Stimulated activated naive CD4-positive, alpha-beta T cell (primary cell): ENCODE measurements around the gene GP1BA.

Source experiments
- DNase-seq, 6 experiments: peaks; one replicate each; lab custom pipeline; 2025; lab: John Stamatoyannopoulos, UW

The GP1BA gene

DNA sequence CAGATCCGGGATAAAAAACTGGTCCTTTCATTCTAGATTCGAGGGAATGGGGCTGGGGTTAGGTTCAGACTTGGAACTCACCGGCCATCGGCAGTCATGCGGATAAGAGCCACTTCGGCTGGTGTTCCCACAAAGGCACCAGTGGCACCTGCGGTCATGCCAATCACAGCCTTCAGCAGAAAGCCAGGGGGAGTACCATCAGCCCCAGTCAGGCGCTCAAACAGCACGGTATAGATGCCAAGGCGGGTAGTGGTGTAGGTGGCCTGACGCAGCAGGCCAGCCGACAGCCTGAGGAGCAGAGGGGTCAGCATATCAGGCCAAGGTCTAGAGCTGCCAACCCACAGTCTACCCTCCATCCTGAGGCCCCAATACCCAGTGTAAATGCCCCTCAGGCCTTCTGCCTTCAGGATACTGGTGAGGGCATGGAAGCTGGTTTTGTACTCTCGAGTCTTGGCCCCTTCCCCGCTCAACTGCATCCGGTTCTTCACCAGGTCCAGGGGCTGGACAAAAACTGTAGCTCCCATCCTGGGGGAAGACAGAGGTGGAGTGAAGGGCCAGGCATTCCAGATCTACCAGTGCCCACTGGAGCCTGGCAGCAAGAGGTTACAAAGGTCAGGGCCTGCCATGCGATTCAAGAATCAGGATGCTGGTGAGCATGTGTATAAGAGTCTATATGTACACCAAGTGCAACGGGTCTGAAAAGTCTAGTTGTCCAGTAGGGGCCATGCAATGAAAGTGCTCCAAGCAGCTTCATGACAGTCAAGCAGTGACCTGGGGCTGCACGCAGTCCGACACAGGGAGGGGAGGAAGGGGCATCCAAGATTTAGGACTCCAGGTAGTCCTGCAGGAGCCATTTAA is 6.8 kb downstream of the GP1BA start:
- no peak for DNase-seq

DNA sequence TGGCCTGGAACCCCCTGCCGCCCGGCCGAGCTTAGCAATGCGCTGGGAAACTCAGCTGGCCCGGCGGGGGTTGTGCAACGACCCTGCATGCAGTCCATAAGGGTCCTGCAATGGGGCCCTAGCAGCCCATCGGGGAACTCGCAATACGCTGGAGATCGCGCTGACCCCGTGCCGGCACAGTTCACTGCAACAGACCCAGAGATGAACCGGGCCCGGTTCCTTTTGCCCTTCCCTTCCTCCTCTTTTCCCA is 7.4 kb downstream of the GP1BA start:
- DNase-seq = no peak

DNA sequence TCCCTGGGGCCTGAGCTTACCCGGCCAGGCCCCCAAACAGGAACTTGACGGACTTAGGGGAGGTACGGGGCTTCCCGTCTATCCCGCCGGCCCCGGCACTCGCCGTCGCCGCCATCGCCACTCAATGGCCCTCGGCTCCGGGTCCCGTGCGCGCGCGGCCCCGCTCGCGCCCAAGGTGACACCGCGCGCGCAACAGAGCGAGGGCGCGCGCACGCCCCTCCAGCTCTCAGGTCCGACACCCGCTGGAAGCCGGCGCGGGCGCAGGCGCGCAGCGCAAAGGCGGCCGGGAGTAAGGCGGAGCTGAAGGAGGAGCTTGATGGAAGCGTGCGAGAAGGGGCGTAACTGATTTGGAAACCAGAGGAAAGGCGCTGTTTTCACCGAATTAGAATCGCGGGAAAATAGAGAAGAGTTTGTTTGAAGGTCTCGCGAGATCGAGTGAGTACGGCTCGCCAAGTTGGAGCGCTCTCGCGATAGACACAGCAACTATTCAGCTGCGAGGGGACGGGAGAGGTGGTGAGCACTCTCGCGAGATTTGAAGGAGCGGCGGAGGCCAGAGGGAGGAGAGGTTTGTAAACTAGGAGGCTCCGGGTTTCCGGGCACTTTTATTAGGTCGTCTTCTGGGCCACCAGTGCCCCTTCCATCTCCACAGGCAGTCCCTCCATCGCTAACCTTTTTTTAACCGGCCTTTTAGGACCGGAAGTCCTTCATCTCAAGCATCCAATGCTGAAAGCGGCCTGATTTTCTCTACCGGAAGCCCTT is 7.9 kb downstream of the GP1BA start, which contains the start of the genes RNF167 and SLC25A11:
Gene RNF167 (plus strand): TSS at position 473 of the 759 bp plus-strand sequence. CDS start 642 bp downstream, outside the sequence.
Gene SLC25A11 (minus strand): TSS at position 251 of the 759 bp plus-strand sequence. CDS start 136 bp downstream, at position 115.
- DNase-seq = peak; percentile 93 to 99 (median 96)

DNA sequence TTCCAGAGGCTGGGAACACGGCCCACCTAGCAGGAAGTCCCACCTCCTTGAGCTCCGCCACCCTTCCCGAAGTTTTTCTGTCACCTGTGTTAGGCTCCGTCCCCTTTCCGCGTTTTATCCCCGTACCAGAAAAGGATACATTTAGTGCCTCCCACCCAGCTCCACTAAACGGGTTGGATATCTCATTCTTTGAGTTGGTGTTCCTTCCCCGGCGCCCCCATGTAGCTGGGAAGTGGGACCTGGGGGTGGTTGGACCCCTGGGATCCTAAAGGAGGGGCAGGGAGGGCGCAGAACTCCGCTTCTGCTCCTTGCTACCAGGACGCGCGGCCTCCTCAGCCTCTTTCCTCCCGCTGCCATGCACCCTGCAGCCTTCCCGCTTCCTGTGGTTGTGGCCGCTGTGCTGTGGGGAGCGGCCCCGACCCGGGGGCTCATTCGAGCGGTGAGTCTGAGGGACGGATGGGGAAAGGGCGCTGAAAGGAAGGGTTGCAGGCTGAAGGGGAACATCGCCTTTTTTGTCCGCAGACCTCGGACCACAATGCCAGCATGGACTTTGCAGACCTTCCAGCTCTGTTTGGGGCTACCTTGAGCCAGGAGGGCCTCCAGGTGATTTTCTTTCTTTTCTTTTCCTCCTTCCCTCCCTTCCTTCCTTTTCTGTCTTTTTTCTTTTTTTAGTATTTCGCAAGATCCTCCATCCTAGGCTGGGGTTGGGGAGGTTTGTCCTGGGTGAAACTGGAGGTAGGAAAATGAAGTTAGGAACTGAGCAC is 8.7 kb downstream of the GP1BA start:
- DNase-seq = peak in 4 of 6 experiments; percentile 12 to 61 (median 32)

DNA sequence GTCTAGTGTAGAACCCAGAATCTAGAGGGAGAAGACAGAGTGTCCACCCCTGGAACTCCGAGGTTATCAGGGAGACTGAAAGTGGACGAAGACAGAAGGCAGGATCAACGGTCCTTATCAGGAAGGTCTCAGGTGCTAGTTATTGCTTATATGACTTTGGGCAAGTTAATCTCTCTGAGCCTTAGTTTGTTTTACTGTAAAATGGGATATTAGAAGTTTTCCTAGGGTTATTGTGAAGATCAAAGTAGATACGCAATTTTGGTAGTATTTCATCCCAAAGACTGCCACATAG is 9.2 kb downstream of the GP1BA start:
- DNase-seq = no peak

DNA sequence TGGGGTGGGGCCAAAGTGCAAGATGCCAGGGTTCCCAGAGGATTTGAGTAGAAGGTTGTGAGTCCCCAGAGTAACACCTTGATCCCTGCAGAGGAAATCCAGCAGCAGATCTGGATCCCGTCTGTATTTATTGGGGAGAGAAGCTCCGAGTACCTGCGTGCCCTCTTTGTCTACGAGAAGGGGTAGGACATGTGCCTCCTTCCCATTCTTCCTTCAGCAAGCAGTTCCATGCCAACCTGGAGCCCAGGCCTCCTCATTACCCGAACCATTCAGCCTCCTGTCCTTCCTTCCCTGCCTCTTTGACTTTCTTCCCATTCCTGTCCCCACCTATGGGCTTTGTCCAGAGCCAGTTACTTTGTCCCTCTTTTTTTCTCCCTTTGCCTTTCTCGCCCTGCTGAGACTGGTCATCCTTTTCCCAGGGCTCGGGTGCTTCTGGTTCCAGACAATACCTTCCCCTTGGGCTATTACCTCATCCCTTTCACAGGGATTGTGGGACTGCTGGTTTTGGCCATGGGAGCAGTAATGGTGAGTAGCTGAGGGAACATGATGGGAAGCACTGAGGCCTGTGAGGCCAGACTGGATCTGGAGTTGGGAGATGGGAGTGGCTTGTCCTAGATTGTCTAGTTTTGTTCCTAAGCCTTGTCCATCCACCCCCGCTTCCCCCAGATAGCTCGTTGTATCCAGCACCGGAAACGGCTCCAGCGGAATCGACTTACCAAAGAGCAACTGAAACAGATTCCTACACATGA is 10.9 kb downstream of the GP1BA start:
- no peak for DNase-seq

DNA sequence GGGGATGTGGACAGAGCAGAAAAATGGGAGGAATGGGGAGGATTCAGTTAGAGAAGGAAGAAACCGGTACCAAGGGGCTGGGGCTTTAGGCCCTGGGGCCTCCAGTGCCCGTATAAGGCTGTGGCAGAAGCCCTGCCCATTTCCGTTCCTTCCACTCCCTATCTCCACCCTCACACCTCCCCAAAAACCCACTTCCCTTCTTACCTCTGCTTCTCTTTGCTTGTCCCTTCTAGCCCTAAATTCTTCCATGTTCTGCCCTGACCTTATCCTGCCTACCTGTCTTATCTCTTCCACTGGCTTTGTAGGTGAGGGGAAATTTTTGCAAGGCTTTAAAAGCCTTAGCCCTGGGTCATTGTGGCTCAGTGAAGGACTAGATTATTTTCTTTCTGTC is 12.1 kb downstream of the GP1BA start:
- peak in 4 of 6 experiments; percentile 49 to 67 (median 60) for DNase-seq

DNA sequence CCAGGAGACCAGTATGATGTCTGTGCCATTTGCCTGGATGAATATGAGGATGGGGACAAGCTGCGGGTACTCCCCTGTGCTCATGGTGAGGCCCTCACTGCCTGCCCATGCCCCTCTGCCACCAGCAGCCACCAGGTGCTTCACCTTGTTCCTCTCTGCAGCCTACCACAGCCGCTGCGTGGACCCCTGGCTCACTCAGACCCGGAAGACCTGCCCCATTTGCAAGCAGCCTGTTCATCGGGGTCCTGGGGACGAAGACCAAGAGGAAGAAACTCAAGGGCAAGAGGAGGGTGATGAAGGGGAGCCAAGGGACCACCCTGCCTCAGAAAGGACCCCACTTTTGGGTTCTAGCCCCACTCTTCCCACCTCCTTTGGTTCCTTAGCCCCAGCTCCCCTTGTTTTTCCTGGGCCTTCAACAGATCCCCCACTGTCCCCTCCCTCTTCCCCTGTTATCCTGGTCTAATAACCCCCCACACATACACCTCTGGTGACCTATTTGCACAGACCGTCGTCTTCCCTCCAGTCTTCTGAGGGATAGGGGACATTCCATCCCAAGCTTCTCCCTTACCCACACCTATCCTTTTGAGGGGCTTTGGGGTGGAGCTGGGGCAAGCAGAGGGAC is 12.6 kb downstream of the GP1BA start:
- DNase-seq = peak in 2 of 6 experiments; percentile 12 to 18

DNA sequence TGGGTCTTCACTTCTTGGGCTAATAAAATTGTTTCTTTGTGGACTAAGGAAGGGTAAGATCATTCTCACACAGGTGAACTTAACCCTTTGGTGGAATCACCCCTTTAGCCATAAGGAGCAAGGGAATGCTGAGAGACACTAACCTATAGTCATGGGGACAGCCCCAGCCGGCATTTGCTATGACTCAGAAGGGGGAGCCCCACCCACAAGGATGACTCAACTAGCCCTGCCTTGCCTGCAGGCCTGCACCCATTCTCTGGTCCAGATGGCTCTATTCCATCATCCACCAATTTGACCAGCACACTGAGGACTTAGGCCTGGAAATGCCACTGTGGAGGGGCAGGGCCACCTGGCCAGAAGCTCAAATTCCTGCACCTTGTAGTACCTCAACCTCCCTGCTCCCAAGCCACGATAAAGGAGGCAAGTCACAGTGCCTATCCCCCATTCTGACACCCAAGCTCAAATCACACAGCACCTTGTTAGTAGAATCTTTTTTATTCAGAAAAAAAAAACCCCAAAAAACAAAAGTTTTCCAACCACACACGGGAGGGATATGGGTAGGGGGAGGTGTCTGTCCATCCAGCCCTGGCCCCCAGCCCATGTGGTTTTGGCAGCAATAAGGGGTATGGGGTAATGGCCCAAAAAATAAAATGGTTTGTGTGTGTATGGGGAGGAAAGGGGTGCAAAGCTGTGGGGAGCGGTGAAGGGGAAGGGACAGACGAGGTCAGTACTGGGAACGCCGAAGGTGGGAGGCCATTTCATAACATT is 13.3 kb downstream of the GP1BA start:
- DNase-seq = peak in 5 of 6 experiments; percentile 21 to 52 (median 37)

DNA sequence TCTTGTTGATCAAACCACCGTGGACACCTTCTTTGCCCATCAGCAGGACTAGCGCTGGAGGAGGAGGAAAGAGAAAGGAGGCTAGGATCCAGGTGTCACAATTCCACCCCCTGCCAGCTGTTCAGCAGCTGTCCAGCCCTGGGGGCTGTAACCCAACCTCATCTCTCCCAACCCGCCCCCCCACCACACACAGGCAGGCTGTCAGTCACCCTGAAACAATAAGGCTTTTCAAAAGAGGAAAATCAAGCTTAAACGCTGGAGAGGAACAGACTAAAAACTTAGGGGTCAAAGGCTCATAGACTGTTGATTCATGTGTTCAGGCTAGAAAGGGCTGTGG is 13.8 kb downstream of the GP1BA start:
- no peak for DNase-seq

DNA sequence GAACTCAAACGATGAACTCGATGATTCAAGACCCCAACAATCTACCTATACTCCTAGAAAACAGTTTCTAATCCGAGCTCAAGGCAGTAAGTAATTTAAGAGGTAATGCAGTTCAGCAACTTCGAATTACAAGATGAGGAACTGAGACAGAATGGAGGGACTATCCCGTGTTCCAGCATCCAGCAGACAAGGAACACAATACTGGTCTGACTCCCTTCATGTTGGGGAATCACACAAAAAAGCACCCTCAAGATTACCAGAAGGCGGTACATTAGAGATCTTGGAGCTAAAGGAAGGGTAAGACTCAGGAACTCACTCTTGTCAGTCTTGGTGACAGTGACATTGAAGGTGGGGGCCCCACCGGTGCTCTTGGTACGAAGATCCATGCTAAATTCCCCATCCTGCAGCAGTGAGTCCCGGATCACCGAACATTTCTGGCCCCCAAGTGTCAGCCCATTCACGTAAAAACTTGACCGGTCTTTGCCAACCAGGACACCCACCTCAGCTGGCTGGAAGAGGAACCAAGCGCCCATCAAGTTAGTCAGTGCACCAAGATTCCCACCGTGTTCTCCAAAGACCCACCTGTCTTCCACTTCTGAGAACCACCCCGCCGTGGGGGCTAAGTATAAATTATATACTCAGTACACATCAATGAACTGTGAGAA is 14.4 kb downstream of the GP1BA start:
- DNase-seq = peak in 1 of 6 experiments; percentile 41

DNA sequence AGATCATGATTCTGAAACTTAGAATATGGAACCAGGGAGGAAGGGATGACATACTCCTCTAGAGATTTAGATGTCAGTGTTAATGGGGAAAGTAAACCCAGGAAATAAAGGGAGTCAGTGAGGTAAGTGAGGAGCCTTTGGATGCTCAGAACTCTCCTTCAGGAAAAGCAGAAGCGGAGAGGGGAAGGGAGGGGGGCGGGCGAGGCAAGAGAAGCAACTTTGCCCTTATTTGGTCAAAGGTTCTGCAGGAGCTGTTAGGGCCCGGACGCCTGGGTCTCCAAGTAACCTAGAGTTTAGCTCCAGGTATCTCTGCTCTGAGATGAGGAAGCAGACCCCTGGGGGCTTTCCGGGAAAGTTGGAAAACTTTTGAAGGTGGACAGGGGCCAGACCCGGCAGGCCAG is 14.9 kb downstream of the GP1BA start:
- peak in 3 of 6 experiments; percentile 33 to 54 (median 48) for DNase-seq

DNA sequence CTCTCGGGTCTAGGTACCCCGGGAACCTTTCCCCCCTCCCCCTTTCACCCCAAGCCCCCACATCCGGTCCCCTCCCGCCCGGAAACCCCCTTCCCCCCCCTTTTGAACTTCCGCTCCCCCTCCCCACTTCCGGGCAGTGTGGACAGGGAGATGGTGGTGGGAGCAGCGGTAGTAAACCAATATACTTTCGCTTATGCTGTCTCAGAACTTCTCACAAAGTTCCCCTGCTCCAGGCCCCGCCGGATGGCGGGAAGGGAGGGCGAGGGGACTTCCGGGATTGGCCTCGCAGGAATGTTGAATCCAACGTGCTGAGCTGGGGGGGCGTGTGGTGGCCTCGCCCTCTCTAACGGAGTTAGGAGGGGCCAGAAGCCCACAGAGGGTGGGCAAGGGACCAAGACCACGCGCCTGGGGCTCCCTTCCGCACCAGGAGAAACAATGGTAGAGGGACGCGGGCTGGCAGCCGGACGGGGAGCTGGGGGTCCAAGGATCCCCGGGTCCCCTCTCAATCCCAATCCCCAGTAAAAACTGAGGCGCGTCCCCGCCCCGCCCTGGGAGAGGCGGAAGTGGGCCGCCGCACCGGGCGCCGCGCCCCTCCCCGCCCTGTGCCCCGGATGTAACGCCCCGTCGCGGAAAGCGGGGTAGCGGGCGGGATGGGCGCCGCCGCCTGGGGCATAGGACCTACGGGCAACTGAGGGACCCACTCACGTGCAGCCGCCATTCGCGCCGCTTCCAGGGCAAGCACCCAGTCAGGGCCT is 15.5 kb downstream of the GP1BA start:
- peak; percentile 49 to 81 (median 62) for DNase-seq

DNA sequence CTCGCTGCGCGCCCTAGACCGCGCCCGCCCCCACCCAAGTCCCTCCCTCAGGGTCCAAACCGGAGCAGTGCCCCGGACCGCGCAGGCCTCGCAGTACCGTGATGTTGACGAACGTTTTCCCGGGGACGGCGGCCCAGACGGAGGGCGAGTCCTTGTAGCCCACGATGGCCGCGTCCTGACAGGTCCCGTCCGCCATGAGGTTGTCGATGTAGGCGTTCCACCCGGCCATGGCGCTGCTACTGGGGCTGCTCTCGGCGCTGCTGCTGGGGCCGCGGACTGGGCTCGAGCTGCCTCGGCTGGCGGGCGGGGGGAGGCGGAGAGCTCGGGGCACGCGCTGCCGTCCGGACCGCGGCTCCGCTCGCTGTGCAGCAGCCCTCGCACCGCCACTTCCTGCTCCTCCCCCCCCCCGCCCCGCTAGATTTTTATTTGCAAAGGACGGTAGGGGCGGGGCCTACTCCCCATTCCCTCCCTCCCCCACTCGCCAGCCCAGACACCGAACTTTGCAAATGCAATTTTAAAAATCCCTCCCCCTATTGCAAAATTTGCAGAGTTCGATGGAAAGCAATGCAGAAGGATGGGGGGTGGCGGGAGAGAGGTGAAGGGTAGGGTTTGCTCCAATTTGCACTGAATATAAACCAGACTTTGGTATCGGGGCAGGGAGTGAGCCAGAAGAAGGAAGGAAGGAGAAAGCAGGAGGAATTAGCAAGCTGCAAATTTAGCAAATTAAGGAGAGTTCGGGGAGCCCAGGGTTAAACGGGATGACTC is 16.3 kb downstream of the GP1BA start, which contains the start of gene PFN1:
Gene PFN1 (minus strand): TSS at position 365 of the 765 bp plus-strand sequence. CDS start 136 bp downstream, at position 229.
- peak; percentile 75 to 93 (median 90) for DNase-seq

DNA sequence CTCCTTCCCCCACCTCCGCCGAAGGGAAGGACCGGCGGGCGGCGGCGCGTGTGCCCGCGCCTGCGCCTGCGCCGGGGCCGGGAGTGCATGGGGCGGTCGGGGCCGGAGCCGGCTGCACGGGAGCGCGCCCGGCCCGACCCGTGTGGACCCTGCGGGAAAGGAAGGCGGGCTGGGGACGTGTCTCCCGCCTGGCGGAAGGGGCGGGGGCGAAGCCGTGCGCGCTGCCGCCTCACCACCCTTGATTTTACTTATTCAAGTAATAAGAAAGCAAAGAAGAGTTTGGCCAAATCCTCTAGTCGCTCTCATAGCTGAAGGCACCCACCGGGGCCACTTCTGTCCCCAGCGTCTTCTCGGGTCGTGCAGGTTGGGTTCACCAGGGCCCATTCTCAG is 16.8 kb downstream of the GP1BA start:
- peak; percentile 60 to 89 (median 77) for DNase-seq

DNA sequence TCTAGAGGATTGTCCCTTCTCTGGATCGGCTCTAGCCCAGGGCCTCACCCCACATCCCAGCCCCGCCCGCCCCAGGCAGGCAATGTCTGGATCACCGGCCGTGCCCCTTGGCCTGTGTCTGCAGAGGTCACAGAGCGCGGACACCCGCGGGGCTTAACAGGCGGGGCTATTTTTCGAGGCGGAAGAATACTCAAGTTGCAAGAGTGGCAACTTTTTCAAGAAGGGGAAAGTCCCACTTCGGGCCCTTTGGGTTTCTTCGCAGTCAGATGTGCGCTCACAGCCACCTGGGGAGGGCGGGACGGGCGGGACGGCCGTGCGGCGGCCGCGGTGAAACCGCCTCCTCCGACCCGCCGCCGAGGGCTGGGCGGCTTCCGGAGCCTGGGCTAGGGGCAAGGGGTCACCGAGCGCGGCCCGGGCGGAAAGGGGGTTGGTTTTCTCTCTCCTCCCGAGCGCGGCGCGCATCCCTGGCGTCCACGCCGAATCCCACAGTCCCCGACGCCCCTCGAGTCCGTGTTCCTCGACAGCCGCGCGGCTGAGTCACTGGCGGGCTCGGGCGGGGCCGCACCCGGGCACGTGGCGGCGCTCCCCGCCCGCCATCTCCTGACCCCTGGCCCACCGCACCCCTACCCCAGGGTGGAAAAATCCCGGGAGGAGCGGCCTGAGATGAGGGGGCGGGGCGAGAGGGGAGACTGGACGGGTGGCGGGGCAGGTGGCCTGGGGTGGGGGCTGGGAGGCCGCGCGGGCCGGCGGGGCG is 17.4 kb downstream of the GP1BA start:
- peak; percentile 70 to 89 (median 79) for DNase-seq

DNA sequence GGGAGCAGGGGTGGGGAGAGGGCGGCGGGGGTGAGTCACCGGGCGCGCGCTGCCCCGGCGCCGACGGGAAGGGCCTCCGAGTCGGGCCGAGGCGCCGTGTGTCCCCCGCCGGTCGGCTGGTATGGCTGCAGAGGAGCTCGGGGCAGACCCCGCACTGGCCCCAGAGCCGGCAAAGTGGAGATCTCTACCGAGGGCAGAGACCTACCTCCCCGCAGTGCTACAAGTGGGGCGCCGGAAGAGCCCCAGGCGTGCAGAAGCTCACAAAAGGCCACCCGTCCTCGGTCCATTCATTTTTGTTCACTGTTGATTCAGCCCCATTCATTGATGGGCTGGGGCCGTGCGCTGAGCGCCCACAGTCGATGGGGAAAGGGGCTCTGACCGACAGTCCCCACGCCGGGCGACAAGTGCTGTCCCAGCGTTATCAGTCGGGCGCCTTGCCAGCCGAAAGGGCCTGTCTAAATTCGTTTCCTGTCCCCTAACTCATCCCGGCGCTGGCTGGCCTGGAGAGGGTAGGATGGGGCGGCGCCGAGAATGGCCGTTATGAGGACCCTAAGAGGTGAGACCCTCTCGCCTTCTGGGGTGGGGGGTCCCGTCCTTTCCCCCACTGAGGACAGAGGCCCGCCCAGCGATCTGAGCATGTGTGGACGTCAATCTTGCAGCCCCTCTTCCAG is 18.1 kb downstream of the GP1BA start:
- DNase-seq = peak in 2 of 6 experiments; percentile 18 to 34
